ENCODE results near the gene XPC.

The XPC gene

DNA sequence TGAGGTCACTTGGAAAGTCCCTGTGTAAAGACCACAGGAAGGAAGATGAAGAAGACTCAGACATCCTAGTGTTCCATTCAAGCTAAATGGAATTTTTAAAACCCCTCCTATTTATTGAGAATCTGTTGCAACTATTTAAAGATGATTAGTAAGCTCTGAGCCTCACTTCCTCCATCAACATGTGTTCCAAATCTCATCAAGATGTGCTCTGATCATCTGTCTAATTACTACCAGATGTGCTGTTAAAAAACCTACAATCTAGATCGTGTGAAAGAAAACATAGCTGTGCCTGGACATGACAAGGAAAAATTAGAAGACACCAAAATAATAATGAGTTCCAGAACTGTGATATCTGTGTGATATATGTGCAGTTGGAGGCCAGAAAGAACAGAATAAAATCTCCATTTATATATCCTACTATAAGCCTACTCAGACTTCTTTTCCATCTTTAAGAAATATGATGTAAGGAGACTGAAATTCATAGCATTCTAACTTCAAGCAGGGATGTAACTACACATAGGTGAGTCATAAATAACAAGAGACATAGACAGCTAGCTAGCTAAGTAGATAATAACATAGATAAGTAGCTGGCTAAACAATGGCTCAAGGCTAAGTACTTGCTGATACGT is 7.8 kb downstream of the XPC start:
- no peak for DNase-seq (ENCODE audit: low read depth in 3 of 3)

DNA sequence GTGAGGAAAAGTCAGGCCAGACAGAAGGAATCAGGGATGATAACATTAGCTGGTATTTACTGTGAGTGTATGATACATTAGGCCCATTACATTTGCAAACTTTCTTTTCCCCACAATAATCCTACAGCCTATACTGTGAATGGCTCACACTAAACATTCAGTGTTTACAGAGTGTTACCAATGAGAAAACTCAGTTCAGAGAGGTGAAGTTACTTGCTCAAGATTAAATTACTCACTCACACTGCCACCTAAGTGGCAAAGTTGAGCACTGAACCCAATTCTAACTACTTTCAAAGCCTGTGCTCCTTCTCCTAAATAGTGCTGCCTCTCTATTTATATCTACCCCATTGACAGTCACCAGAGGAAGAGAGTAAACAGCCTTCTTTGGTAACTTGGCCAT is 8.5 kb downstream of the XPC start:
- DNase-seq (ENCODE audit: low read depth in 3 of 3) = no peak

- DNase-seq (ENCODE audit: low read depth in 3 of 3) = no peak
Measured at GRCh38 chr3:14169435-14169834, 9.0 kb downstream of the XPC start.

DNA sequence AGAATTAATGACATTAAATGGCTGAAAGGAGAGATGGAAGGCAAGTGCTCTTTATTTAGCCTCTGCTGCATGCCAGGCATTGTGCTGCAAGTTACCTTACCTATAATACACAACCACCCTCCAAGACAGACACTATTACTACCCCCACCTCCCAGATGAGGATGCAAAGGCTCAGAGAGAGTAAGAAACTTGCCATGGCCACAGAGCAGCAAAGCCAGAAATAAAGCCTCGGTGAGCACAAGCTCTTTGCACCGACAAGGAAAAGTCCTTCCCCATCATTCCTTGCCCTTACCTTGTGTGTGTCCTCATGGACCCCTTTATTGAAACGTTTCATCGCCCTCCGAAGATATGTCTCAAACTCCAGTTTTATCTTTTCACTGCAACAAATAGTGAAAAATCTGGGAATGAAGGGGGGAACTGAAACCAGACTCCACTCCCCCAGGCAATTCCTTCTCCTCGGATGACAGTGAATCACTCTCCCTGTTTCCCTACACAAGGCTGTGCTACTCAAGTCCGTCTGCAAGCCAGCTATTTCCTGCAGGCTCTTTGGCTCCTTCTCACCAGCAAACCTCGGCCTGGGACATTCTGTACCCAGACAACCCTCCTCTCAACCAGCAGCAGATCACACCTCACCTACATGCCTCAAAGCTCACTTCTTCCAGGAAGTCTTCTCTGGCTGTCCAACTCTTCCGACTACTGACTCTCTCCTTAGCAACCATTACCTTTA is 11.4 kb downstream of the XPC start:
- no peak for DNase-seq (ENCODE audit: low read depth in 3 of 3)

DNA sequence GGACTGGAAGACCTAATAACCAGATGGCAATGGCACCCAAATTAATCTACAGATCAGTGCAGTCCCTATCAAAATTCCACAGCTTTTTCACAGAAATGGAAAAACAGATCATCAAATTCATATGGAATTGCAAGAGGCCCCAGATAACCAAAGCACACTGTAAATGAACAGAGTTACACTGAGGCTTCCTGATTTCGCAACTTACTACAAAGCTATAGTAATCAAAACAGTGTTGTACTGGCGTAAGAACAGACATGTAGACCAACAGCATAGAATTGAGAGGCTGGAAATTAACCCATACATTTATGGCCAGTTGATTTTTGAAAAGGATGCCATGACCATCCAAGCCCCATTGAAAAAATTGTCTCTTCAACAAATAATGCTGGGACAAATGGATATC is 16.2 kb downstream of the XPC start:
- no peak for DNase-seq (ENCODE audit: low read depth in 3 of 3)

DNA sequence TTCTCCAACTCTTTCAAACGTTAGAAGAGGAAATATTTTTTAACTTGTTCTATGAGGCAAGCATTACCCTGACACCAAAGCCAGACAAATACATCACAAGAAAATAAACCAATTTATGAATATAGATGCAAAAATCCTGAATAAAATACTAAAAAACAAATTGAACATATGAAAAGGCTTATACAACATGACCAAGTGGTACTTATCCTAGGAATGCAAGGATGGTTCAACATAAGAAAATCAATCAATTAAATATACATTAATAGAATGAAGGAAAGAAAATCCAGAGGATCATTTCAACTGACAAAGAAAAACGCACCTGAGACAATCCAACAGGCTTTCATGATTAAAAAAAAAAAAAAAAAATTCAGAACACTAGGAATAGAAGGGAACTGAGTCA is 17.1 kb downstream of the XPC start:
- DNase-seq (ENCODE audit: low read depth in 3 of 3) = no peak

GRCh38 chr3:14159426-14159825 is 19.0 kb downstream of the XPC start:
- DNase-seq (ENCODE audit: low read depth in 3 of 3) = no peak

DNA sequence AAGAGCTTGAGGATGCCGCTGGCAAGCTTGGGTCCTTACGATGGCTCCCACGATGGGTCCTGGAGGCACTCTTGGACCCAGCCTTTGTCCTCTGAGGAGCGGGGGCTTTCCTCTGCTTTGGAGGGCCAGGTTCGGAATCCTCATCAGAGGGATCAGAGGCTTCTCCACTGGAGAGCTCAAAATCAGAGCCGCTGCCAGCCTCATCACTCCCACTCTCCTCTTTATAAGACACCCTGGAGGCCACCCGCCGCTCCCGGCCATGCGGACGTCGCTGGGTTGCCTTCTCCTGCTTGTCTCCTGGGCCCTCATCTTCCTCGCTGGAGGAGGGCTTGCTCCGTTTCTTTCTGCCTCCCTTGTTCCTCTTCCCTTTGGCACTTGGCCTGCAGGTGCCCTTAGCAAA is 20.0 kb downstream of the XPC start:
- DNase-seq (ENCODE audit: low read depth in 3 of 3) = no peak

DNA sequence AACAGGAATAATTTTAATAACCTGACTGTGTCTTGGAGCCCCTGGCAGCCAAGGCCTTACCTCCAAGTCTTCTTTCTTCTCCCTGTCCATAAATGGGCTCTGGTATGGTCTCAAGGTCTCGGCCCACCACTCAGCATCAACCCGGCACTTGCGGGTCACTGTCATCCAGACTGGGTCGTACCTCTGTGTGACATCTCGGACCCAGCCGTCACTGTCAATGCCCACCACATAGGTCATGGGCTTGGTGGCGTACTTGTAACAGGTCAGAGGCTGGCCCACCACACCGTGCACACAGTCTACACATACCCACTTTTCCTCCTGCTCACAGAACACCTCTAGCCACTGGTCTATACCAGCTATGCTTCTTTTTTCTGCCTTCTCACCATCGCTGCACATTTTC is 20.4 kb downstream of the XPC start:
- DNase-seq (ENCODE audit: low read depth in 3 of 3) = no peak

DNA sequence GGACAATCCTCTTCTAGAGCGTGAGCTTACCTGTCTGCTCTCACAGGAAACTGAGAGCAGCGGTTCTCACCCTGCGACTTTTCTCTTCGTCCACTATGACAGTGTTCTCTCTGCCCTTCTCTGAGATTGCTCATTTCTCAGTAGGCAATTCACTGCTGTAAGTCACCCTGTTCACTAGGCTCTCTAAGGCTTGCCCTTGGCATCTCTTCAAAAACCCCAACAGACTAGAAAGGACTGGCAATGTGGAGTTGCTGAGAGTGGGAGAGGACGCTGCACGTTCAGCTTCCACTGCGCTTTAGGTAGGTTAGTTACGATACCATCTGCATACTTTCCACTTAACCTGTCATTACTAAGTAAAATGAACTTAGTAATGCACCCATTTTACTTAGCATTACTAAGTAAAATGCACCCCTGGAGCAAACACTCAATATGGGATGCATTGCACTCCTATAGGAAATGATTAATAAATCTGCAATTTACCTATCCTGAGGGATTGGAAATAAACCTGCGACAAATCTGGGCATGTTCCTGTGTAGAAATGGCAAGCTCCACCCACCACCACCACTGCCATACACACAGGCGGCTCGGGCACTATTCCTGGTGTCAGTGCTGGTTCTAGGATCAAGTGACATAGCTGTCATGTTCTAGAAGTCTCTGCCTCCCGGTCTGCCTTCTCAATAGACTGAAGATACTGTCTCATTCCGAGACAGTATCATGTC is 21.4 kb downstream of the XPC start:
- DNase-seq (ENCODE audit: low read depth in 3 of 3) = no peak

- no peak for DNase-seq (ENCODE audit: low read depth in 3 of 3)
Measured at GRCh38 chr3:14156201-14156600, 22.2 kb downstream of the XPC start.

- DNase-seq (ENCODE audit: low read depth in 3 of 3) = no peak
Measured at GRCh38 chr3:14154895-14155440, 23.4 kb downstream of the XPC start.

- no peak for DNase-seq (ENCODE audit: low read depth in 3 of 3)
Measured at GRCh38 chr3:14154276-14154675, 24.1 kb downstream of the XPC start.

DNA sequence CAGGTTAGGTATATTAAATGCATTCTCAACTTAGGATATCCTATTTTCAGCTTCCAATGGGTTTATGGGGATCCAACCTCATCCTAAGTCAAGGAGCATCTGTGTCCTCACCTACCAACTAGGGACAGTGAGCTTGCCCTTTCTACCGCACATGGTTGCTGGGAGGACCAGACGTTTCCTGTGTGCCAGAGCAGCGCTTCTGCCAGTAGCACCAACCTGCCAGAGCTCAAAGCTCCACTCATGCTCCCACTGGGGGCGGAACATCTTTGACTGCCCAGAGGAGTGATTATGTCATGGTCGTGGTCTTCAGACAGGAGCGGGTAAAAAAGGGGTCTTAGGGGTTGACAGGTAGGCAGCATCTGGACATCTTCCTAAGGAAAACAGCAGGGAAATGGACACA is 24.7 kb downstream of the XPC start:
- no peak for DNase-seq (ENCODE audit: low read depth in 3 of 3)

DNA sequence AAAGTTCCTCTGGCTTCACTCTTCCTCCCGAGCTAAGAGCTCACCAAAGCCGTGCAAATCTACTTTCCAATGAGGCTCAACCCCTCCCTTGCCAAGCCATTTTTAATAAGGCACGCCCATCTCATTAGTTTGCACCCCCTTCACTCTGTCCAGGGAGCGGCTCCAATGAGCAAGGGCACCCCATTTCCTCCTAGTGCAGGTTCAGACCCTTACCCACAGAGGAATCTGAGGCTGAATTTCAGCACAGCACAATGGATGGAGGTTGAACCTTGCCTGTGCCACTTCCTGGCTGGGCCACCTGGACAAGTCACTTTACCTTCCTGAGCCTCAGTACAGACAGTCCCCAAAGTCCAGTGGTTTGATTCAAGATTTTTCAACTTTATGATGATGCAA is 25.4 kb downstream of the XPC start:
- DNase-seq (ENCODE audit: low read depth in 3 of 3) = no peak

DNA sequence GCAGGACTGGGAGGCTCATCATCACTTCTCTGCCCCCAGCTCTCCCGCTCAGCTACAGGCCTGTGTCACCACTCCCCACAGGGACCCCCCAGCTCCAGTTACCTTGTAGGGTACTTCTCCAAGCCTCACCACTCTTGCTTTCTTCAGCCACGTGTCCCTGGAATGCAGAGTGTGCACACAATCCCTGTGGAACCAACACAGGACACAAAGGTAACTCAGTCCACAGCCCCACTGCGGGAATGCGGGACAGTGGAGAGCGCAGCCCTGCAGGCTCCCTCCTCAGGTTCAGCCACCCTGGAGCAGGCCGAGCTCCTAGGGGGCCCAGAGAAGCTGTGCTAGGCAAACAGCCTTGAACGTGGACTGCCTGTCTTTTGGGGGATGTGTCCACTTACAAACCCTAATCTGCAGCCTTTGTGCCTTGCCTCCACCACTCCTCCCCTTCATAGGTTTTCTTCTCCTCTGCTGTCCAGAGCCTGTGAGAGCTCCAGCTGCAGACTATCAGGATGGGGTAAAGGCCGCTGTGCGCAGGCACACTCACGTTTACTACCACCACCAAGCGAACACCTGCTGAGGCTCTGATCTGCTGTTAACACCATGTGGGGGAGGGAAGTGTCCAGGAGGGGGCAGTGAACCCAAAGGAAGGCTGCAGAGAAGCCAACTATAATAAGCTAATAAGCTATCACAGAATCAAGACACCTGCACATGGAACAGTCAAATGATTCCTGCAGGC is 26.0 kb downstream of the XPC start:
- DNase-seq (ENCODE audit: low read depth in 3 of 3) = no peak

DNA sequence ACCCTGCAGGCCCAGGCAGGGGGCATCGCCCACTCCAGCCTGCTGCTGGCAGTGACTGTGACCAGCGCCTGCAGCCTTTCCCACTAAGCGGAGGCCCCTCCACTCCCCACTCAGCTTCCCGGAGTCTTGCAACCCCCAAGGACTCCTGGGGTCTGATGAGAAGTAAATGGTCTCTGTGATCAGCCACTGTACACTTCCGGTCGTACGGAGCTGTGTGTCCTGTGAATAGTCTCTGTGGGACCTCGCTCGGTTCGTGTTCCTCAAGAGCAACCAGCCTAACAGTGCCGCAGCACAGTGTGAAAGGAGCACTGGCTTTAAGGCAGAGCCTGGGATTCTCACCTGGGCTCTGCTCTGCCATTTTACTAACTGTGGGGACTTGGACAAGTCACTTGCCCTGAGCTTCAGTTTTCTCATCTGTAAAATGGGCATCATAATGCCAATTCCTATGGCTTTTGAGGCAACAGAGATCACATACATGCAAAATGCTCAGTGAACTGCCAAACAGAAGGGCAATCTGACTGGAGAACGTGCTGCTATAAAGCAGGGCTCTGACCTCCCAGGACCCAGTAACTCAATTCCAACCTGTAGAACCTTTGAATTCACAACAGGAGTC is 26.8 kb downstream of the XPC start:
- DNase-seq (ENCODE audit: low read depth in 3 of 3) = no peak

DNA sequence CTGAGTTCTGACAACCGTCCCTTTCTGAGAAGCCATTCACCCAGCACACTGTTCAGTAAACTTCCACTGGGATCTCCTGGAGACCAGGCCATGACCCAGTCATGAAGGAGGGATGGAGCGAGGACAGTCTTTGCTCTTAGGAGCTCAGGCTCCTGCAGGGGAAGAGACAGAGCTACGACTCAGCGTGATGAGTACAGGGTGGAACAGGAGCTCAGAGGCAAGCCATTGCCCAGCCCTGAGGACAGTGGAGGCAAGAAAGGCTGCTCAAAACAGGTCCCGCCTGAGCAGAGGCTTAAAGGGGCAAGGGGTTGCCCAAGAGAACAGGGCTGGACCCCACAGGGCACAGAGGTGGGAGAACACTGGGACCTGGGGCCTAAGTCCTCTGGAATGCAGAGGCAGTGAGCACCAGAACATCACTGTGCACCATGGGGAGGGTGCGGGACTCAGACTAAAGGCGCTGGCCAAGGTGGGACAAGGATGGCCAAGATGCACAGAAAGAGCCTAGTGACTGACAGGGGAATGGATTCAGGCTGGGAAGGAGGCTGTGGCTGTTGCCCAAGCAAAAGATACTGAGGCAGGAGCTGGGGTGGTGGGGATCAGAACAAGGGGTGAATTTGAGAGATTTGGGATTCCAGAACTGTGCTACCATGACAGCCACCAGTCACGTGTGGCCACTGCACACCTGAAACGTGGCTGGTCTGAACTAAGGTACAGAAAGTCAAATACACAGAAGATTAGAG is 27.7 kb downstream of the XPC start:
- no peak for DNase-seq (ENCODE audit: low read depth in 3 of 3)

DNA sequence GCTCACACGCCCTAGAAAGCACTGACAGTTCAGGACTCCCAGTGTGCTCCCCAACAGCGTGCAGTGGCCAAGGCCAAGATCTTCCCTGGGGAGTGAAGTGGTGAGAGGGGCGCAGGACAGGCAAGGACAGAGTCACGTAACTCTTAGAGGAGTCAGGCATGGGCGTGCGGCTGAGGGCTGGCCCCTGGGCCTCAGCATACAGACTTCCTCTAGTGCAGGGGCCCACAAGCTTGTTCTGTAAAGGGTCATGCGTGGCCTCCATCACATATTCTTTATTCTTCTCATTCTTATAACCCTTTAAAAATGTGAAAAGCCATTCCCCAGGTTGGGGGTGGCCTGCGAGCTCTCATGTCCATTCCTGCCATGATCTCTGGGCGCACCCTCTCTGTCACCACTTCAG is 28.3 kb downstream of the XPC start:
- no peak for DNase-seq (ENCODE audit: low read depth in 3 of 3)

GRCh38 chr3:14148041-14148985 is 30.1 kb downstream of the XPC start:
- no peak for DNase-seq (ENCODE audit: low read depth in 3 of 3)

Data from stimulated activated CD4-positive, alpha-beta T cell treated with anti-CD3 and anti-CD28 coated beads, TNF-alpha, amount 100 ng/mL, for 48 hours (primary cell).